IPS-NIHi11 (cell line): ENCODE data around the gene SARNP.

ENCODE experiments used
- DNase-seq: peaks from one replicate; pipeline ENCODE4 v3.0.0; 2012; ENCODE audit warnings: mixed read lengths, low spot score

SARNP gene

DNA sequence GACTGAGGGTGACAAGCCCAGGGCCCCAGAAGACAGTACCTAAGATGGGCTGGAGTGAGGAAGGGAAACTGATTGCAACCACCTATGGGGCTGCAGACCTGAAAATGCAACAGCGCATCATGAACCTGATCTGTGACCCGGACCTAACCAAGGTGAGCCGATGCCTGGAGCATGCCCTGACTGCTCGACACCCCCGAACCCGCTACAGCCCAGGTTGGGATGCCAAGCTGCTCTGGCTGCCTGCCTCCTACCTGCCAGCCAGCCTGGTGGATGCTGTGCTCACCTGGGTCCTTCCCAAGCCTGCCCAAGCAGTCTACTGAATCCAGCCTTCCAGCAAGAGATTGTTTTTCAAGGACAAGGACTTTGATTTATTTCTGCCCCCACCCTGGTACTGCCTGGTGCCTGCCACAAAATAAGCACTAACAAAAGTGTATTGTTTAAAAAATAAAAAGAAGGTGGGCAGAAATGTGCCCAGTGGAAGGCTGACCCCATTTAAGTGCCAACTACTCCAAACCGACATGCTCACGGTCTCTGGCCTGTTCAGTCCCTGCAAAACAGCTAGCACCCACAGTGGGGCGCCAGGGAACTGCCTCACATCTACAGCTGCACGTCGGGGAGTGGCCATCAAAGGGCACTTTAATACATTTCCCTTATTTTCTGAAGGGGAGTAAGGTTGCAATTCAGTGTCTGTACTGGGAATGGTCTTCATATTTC lies 93.1 kb downstream of the SARNP start:
- no peak for DNase-seq

DNA sequence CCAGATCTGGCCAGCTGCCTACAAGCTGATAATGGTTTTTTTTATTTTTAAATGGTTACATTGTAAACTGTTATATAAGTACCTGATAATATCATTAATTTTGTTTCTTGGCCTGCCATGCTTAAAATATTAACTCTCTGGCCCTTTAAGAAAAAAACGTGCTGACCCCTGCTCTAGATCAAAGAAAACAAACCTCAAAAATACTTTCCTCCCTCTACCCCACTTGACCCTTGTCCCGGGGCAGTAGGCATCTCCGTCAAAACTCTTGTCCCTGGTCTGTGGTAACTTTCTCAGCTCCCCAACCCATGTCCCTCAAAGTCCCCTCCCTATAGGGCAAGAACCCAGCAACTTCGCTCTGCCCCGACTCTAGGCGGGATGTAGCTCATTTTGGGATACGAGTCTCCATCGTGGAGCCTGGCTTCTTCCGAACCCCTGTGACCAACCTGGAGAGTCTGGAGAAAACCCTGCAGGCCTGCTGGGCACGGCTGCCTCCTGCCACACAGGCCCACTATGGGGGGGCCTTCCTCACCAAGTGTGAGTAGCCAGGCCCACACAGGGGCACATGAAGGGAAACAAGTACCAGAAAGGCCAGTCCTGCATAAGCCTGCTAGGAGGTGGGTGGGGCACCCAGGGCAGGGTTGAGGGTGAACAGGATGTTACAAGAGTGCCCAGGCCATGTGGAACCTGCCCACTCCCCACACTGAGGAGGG lies 93.9 kb downstream of the SARNP start:
- DNase-seq = no peak

DNA sequence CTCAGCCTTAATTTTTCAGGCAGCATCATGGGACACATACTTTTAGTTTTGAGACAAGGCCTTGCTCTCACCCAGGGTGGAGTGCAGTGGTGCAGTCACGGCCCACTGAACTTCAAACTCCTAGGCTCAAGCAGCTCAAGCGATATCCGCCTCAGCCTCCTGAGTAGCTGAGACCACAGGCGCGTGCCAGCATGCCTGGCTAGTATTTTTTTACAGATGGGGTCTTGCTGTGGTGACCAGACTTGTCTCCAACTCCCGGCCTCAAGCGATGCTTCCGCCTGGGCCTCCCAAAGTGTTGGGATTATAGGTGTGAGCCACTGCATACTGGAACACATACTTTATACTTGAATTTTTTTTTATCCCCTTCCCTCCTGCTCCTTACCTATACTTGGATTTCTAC lies 94.6 kb downstream of the SARNP start:
- DNase-seq = no peak

DNA sequence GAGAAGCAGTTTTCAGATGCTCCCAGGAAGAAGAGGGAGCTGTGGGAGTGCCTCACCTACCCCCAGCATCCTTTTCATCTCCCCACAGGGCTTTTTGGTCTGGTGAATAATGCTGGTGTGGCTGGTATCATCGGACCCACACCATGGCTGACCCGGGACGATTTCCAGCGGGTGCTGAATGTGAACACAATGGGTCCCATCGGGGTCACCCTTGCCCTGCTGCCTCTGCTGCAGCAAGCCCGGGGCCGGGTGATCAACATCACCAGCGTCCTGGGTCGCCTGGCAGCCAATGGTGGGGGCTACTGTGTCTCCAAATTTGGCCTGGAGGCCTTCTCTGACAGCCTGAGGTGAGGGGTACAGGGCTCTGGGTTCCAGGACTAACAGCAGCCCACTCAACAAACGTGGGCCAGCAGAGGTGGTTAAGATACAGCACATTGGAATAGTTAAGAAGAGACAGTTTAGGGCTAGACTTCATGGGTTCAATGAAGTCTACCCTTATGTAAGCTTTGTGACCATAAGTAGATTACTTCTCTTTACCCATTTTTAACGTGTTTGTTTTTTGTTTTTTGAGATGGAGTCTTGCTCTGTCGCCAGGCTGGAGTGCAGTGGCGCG lies 95.8 kb downstream of the SARNP start:
- DNase-seq = no peak

DNA sequence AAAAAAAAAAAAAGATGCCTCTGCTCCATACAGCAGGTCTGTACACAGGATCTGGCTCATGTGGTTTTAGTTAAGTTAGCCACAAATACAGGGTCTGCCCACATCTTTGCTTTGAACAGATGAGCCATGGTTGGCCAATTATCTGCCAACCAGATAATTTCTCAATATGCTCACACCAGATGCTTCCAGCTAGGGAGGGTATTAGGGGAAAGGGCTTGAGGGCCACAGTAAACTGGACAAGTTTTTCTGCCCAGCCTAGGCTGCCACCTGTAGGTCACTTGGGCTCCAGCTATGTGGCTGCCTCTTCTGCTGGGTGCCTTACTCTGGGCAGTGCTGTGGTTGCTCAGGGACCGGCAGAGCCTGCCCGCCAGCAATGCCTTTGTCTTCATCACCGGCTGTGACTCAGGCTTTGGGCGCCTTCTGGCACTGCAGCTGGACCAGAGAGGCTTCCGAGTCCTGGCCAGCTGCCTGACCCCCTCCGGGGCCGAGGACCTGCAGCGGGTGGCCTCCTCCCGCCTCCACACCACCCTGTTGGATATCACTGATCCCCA lies 96.6 kb downstream of the SARNP start:
- DNase-seq = peak; percentile 61

DNA sequence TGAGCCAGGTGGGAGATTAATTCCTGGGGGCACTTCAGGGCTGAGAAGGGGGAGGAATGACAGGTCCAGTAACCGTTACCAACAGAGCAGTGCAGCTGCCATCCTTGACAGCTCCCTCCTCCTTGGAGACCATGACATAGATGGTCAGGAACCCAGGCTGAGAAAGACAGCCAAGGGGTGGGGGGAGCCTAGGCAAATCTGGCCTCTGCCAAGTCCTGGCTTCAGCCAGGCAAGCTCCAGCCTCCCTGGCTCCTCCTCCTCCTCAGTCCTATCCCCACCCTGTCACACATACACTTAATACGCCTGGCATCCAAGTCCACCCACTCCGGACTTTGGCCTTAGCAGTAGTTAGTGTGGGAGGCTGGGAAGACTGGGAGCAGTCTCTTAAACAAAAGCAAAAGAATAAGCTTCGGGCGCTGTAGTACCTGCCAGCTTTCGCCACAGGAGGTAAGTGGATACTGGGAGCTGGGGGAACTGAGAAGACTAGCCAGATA lies 97.4 kb downstream of the SARNP start, which contains the start of gene RDH5:
TSS of gene RDH5 (plus strand) at position 323 of the 494 bp plus-strand sequence. CDS start 792 bp downstream, outside the sequence.
- no peak for DNase-seq

DNA sequence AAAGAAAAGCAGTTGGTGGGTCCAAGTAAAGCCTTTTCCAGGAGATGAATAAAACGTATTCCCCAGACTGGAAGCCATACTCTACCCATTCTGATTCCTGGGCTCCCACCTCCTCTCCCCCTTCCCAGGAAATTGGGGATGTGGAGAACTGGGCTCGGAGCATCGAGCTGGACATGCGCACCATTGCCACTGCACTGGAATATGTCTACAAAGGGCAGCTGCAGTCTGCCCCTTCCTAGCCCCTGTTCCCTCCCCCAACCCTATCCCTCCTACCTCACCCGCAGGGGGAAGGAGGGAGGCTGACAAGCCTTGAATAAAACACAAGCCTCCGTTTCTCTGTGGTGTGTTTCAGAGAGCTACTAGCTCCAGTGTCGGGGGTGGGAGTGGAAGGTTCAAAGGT lies 98.2 kb downstream of the SARNP start:
- no peak for DNase-seq

DNA sequence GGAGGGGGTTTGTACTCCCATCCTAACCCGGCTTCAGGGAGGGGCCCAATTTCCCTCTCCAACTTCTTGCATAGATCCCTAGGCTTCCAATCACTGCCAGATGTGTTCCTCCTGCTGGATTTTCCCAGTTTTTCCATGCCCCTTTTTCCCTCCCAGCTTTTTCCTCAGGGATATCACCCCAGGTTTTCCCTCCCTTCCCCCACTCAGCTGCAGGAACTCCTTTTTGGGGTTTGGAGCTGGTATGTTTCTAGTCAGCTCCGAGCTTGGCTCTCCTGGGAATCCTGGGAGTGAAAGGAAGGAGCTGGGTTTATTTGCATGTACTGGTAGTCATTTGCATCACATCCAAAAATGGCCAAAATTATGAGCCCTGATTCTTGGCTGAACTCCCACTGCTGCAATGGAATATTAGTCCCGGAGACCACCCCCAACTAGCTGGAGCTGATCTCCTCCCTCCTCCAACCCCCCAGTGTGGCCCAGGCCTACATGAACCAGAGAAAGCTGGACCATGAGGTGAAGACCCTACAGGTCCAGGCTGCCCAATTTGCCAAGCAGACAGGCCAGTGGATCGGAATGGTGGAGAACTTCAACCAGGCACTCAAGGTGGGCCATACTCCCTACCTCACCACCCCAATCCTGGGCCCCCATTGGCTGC lies 98.8 kb downstream of the SARNP start:
- no peak for DNase-seq

DNA sequence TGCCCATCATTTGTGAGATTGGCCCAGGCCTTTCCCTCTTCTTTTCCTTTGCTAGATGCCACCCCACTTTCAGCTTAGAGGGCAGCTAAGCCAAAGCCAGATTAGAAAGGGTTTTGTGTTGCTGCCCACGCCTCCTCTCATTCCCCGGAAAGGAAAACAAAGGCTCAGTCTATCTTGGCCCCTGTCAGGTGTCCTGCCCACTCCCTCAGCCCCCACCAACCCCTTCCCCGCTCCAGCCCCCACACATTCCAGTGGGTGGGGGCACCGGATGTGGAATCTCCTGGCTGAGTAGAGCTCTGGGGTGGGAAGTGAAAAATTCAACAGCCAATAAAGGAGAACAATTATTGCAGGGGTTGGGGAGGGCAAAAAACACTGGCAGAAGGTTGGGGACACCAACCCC lies 99.5 kb downstream of the SARNP start:
- peak; percentile 69 for DNase-seq

DNA sequence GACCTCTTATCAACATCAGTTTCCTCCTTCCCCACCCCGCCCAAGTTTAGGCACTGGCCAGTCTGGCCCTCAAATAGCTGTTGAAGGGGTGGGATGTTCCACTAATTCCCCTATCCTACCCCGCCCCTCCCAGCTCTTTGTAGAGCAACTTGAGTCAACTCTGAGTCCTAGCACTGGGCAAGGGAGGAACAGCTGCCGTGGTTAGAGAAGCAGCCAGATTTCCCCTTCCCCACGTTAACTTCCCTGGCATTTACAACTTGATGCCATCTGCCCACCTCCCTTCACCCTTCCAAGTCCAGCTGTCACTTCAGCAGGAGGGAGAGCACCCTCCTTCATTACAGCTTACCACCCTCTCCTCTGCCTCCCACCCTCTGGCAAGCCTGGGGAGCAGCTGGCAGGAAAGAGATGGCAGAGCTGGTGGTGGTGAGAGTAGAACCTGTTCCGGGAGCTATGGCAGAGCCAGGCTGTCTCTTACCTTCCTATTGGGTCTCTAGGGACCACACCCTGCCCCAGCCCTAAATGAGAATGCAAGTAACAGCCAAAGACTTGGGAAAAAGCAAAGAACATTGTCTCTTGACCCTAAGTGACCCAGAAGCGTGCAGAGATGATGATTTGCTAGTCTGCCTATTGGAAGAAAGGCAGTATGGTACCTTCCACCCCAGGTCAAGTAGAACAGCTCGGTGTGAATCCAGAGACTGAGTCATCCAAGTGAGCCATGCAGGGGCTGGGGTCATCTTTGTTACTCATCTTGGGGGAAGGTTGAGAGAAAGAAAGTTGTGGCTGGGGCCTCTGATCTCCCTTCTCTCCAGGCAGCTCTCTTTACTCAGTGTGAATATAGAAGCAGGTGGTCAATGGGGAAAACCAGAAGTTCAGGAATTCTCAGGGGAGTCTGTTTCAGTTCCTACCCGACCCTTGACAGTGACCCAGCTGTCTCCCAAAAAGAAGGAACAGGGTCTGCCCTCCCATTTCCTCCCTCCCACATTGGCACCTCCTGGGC lies 100.2 kb downstream of the SARNP start:
- DNase-seq = no peak

DNA sequence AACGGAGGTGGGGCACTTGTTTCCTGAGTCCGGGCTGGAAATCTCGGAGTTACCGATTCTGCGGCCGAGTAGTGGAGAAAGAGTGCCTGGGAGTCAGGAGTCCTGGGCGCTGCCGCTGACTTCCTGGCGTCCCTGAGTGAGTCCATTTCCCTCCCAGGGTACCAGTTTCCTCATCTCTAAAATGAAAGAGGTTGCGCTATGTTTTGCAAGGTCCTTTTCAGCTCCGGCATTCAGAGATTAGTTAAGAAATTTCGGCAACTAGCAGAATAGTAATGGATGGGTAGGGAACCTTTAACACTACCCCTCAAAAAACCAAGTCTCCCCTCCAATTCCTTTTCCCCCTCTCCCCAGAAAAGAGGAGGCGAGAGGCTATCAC lies 101.0 kb downstream of the SARNP start:
- no peak for DNase-seq

DNA sequence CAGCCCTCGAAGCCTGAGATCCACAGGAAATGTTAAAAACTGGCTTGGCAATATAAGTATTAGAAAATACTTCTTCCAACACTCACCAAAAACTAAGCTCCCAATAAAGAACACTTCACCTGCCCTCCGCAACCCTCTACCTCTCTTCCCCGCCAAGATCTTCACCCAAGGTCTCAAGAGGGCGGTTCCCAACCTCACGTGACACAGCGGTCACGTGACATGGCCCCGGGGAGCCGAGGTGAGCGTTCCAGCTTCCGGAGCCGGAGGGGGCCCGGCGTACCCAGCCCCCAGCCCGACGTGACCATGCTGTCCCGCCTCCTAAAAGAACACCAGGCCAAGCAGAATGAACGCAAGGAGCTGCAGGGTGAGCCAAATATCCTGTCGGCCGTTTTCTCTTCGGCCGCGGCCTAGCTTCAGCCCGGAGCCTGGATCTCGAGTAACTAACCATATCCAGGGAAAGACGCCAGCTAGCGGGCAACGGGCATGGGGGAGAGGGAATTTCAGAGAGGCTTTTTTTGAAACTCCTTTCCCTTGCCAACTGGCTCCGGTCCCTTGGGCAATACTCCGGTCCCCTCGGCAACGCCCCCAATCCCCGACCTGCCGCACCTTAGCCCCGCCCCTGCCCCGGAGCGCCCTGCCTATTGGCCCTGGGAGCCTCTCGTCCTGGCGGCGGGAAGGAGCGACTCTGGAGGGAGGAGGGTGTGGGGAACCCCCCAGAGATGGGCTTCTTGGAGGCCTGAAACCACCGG lies 101.5 kb downstream of the SARNP start, which contains the start of gene BLOC1S1:
TSS of gene BLOC1S1 (plus strand) at position 214 of the 749 bp plus-strand sequence. CDS start at position 220, 6 bp downstream.
- peak; percentile 96 for DNase-seq

DNA sequence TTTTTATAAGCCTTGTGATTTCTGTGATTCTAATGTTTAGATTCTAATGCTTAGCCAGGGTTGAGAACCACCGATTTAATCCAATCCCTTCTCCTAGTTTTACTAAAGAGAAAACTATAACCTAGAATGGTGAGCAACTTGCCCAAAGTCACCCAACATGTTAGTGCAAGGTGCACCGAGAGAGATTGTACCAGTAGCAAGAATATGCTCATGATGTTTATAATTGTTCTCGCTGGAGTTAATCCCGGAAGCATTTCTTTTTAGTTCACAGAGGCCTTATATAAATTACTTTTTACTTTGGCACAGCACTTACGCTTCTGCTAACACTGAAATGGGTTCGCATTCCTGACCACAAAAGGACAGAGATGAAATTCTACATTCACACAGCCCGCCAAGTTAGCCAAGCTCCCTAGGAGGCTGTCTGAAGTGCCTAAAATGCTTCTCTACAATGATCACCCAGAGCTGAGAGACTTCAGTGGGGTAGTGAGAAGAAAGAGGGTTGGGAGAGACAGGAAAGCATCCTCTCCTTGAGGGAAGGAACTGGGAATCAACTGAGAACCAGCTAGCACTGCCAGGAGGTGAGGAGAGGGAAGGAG lies 102.3 kb downstream of the SARNP start:
- DNase-seq = no peak

DNA sequence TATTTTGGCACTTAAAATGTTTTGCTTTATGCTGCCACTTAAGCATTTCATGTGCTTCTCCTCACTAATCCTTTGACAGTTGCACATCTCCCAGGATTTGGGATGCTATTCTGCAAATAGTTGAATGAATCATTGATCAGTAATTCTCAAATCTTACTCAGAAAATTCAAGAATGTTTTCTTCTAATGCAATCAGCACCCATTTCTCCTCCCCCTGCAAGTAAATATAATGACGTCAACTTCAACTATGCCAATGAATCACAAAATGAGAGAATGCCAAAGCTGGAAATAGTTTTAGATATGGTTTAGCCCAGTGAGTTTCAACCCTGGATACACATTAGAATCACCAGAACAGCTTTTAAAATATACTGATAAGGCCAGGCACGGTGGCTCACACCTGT lies 103.8 kb downstream of the SARNP start:
- no peak for DNase-seq

DNA sequence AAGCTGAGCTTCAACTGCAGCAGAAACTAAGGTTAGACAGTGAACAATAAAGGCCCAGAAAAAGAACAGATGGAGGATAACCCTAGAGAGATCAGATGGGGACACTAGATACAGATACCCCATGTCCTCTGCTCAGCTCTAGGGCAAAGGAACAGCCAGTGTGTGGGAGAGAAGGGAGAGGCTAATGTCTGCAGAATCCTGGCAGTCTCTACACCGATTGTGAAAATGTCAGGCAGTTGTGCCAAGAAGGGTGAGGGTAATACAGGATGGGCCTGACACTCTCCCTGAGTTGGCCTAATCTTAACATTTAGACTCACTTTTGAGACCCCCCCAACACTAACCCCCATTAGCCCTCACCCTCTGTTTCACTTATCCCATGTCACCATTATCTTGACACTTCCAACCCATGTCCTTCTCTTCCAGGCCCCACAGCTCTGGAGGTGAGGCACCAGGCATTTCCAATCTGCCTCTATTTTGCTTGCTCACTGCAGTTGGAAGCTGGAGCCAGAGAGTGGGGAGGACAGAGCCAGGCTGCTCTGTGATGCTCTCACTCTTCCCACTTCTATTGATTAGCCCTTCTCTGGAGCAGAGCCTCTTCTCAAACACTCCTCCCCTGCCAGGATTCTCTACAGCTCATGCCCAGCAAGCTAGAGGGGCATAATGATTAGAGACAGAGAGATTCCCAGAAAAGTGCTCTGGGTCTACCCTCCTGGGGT lies 104.7 kb downstream of the SARNP start:
- no peak for DNase-seq

DNA sequence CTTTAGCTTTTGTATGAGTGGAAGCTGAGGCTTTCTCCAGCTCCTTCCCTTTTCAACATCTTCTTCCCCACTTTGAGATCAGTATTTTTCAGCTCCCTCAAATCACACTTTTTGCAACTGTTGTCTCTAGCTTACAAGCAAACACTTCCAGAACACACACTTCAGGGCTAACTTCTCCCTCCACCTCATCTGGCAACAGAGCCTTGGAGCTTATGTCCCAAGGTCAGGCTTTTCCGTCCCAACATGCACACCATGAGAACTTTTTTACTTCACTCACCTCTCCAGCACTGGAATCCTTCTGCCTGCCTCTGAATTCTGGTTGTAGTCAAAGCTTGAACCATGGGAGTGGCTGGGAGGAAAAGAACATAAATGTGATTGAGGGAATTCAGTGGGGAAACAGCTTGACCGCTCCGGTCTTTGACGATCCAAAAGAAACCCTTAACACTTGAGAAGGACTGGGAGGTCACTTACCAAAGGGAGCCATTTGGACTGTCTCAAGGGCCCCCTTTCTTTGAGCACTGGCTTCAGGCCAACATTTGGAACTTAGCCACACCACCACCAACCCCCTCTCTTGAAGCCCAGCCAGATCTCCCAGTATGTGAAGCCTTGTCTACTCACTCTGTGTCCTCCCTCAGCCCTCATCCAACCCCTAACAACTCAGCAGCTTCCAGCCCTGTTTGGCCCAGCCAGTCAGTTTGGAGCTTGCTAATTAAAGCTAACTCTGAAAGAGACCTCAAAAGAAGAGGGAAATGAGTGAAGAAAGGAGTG lies 105.6 kb downstream of the SARNP start:
- no peak for DNase-seq

DNA sequence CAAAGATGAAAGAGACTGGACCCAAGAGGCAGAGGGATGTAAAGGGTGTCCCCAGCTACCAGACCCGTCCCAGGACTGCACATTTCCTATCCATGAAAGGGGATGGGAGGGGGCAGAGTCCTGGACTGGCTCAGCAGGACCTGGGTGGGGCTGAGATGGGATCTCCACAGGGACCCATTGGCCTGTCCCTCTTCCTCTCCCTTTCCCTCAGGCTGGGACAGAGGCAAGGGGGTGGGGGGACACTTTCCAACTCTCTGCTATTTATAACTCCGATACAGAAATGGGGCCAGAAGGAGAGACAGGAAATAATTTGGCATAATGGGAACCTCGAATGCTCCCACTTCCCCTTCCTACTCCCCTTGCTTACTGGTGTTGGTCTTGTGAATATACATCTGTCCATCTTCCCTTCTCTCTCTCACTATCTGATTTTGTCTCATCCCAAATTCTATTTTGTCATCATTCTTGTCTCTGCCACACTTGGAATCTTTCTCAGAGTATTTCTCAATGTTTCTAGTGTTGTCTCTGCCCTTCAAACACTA lies 108.8 kb downstream of the SARNP start:
- DNase-seq = no peak
